Vagina (tissue), 2 donors: ENCODE results near the gene COMMD10.

Experiments
- POLR2A ChIP-seq, 2 donors: fragments of 450-650 bp; IDR thresholded peaks; one replicate each; pipeline ENCODE4 v1.6.1; 2017; ENCODE audit warnings: antibody characterized with exemption in 2 of 2, mild to moderate bottlenecking in 2 of 2, moderate library complexity in 2 of 2
- POLR2AphosphoS5 ChIP-seq, 2 donors: sonication (generic); formaldehyde crosslinking; IDR thresholded peaks; one replicate each; pipeline ENCODE4 v1.9.0; 2017; ENCODE audit warnings: antibody characterized with exemption in 2 of 2, mild to moderate bottlenecking in 2 of 2, low read depth in 1 of 2; ENCODE audit not compliant: insufficient read depth in 1 of 2
- TF ChIP-seq, protein P1 (sequence below), 3 experiments: fragments of 450-650 bp in 2 of 3; fragments of 200-600 bp in 1 of 3; sonication (generic) in 1 of 3; IDR thresholded peaks; one replicate each; pipeline ENCODE4 v1.5.1; 2017 to 2019; ENCODE audit warnings: antibody characterized with exemption in 3 of 3, mild to moderate bottlenecking in 2 of 3, moderate library complexity in 2 of 3

DNA sequence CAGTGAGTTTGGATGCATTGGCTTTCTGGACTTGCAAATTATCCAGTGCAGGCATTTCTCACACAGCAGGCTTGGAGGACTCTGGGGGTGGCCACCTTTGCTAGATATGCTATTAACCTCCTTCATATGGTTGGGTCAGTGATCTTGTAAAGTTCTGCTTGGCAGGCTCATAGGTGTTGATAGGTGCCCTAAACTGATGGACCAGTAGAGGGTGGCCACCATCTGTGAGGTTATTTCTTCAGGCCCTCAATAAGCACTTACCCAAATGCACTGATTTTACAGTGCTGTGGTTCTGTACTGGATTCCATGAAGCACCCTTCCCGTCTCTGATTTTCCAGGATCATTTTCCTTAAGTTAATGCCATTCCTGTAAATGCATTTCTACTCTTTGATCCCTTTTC, 216.3 kb downstream of the COMMD10 start:
- TF ChIP-seq, protein P1, sequence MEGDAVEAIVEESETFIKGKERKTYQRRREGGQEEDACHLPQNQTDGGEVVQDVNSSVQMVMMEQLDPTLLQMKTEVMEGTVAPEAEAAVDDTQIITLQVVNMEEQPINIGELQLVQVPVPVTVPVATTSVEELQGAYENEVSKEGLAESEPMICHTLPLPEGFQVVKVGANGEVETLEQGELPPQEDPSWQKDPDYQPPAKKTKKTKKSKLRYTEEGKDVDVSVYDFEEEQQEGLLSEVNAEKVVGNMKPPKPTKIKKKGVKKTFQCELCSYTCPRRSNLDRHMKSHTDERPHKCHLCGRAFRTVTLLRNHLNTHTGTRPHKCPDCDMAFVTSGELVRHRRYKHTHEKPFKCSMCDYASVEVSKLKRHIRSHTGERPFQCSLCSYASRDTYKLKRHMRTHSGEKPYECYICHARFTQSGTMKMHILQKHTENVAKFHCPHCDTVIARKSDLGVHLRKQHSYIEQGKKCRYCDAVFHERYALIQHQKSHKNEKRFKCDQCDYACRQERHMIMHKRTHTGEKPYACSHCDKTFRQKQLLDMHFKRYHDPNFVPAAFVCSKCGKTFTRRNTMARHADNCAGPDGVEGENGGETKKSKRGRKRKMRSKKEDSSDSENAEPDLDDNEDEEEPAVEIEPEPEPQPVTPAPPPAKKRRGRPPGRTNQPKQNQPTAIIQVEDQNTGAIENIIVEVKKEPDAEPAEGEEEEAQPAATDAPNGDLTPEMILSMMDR (IDR thresholded peaks at IDR 0.05), result no peak
- TF ChIP-seq POLR2AphosphoS5 (IDR thresholded peaks at IDR 0.05; ENCODE audit: insufficient read depth in 1 of 2, low read depth in 1 of 2) (no peak), POLR2A (IDR thresholded peaks at IDR 0.05) (no peak)
